Hepatocyte (in vitro differentiated cells): ENCODE results near the gene RNF125. TPM values are rescaled to one million over a fixed set of nuclear protein-coding genes. Genes with fewer than 3 reads are reported as not detected.
"Not testable (repeated sequence)": the region's sequence is repeated elsewhere in the genome, so short reads cannot be mapped to it uniquely, and the experiment has no call there.

Experiments
- DNase-seq: peaks from one replicate; pipeline ENCODE4 v3.0.0-alpha.2; 2016; ENCODE audit warnings: low spot score
- H2AFZ ChIP-seq: fragments of 200-600 bp; sonication (generic); 2 replicates; pipeline ENCODE4 v1.6.0; 2016; ENCODE audit warnings: antibody characterized with exemption, mild to moderate bottlenecking
- H3K27ac ChIP-seq: fragments of 200-600 bp; sonication (generic); 2 replicates; pipeline ENCODE4 v1.5.1; 2016; ENCODE audit warnings: mild to moderate bottlenecking
- H3K27me3 ChIP-seq: fragments of 200-600 bp; sonication (generic); 2 replicates; pipeline ENCODE4 v1.6.1; 2016
- H3K36me3 ChIP-seq: fragments of 200-600 bp; sonication (generic); replicated peaks from 2 replicates; pipeline ENCODE4 v1.5.1; 2016; ENCODE audit warnings: low read depth; ENCODE audit not compliant: insufficient read depth
- H3K4me1 ChIP-seq: fragments of 200-600 bp; sonication (generic); 2 replicates; pipeline ENCODE4 v1.5.1; 2016; ENCODE audit warnings: mild to moderate bottlenecking, moderate library complexity; ENCODE audit not compliant: insufficient read depth
- H3K4me2 ChIP-seq: fragments of 200-600 bp; sonication (generic); 2 replicates; pipeline ENCODE4 v1.6.0; 2016
- H3K4me3 ChIP-seq: fragments of 200-600 bp; sonication (generic); 2 replicates; pipeline ENCODE4 v1.5.1; 2016; ENCODE audit warnings: mild to moderate bottlenecking
- H3K79me2 ChIP-seq: fragments of 200-600 bp; sonication (generic); 2 replicates; pipeline ENCODE4 v1.6.0; 2017; ENCODE audit warnings: mild to moderate bottlenecking
- H3K9me2 ChIP-seq: fragments of 200-600 bp; sonication (generic); replicated peaks from 2 replicates; pipeline ENCODE4 v1.6.0; 2017; ENCODE audit warnings: mild to moderate bottlenecking; ENCODE audit not compliant: insufficient read depth
- H3K9me3 ChIP-seq: fragments of 200-600 bp; sonication (generic); 2 replicates; pipeline ENCODE4 v1.5.1; 2016; ENCODE audit warnings: low read depth, mild to moderate bottlenecking
- H4K20me1 ChIP-seq: fragments of 200-600 bp; sonication (generic); 2 replicates; pipeline ENCODE4 v1.6.0; 2016; ENCODE audit warnings: mild to moderate bottlenecking; ENCODE audit not compliant: insufficient read depth, poor library complexity, severe bottlenecking
- CTCF ChIP-seq: fragments of 200-600 bp; sonication (generic); IDR thresholded peaks from 2 replicates; pipeline ENCODE4 v1.5.1; 2016; ENCODE audit warnings: antibody characterized with exemption, mild to moderate bottlenecking; ENCODE audit not compliant: poor library complexity
- EZH2 ChIP-seq: fragments of 200-600 bp; sonication (generic); IDR thresholded peaks from 2 replicates; pipeline ENCODE4 v1.6.1; 2016; ENCODE audit warnings: antibody characterized with exemption, mild to moderate bottlenecking, borderline replicate concordance
- EZH2phosphoT487 ChIP-seq: fragments of 200-600 bp; sonication (generic); IDR thresholded peaks from one replicate; pipeline ENCODE4 v1.6.1; 2018; ENCODE audit warnings: antibody characterized with exemption, mild to moderate bottlenecking, low read depth, moderate library complexity; ENCODE audit not compliant: unreplicated experiment, severe bottlenecking
- WGBS: methylation state at CpG from one replicate; pipeline ENCODE4 v1.1.6; 2016; ENCODE audit warnings: low lambda C conversion rate; ENCODE audit errors: missing lambda C conversion rate; 5-methylcytosine and 5-hydroxymethylcytosine counted together
- polyA plus RNA-seq: library from polyadenylated mRNA; unstranded; fragments of >200 nt; fragmentation: Nextera tagmentation; extraction: Ambion mirVana; gene quantifications from 2 replicates; pipeline ENCODE4 v1.2.1, GENCODE V29; 2016
- total RNA-seq: library from RNA; depleted of rRNA; stranded (reverse); fragments of >200 nt; gene quantifications from 2 replicates; pipeline ENCODE4 v1.2.3, GENCODE V29; 2014

Gene RNF125
- total and polyA plus RNA-seq, 2 experiments from 2014 or later: 0.64 to 1.1 TPM

GRCh38 chr18:31996007-31996406, 22.6 kb upstream of the RNF125 start:
- Histone ChIP-seq H3K36me3 (no peaks in the 10 kb centered on the region), H3K4me1 (no peaks in the 10 kb centered on the region), H3K27ac (no peak overlapping the region), H4K20me1 (no peaks in the 10 kb centered on the region), H3K79me2 (no peaks in the 10 kb centered on the region), H3K9me3 (no peaks in the 10 kb centered on the region), H3K27me3 (no peaks in the 10 kb centered on the region), H2AFZ (no peak overlapping the region), H3K9me2 (no peaks in the 10 kb centered on the region), H3K4me3 (no peak overlapping the region), H3K4me2 (no peak overlapping the region)
- no peak for TF ChIP-seq EZH2
- TF ChIP-seq CTCF: no peak
- TF ChIP-seq EZH2phosphoT487: no peak
- WGBS: 84% methylated on average over 7 of the region's 7 CpGs
- no peak for DNase-seq

- no peaks in the 10 kb centered on the region for H3K9me3 ChIP-seq
- DNase-seq: no peak
- no peaks in the 10 kb centered on the region for H3K9me2 ChIP-seq
- 55% methylated on average over 4 of the region's 5 CpGs for WGBS
- no peaks in the 10 kb centered on the region for H3K27me3 ChIP-seq
- no peak overlapping the region for H3K4me3 ChIP-seq
- no peak for TF ChIP-seq EZH2phosphoT487
- no peak for TF ChIP-seq CTCF
- TF ChIP-seq EZH2: no peak
- H3K4me1 ChIP-seq: no peaks in the 10 kb centered on the region
- H2AFZ ChIP-seq: no peak overlapping the region
- no peaks in the 10 kb centered on the region for H3K36me3 ChIP-seq
- no peaks in the 10 kb centered on the region for H3K79me2 ChIP-seq
- H4K20me1 ChIP-seq: no peaks in the 10 kb centered on the region
- no peak overlapping the region for H3K4me2 ChIP-seq
- H3K27ac ChIP-seq: no peak overlapping the region
These were observed 19.7 kb upstream of the RNF125 start for GRCh38 chr18:31998880-31999412.

- H3K27ac ChIP-seq, H3K9me3 ChIP-seq, H3K27me3 ChIP-seq, H3K36me3 ChIP-seq, H3K4me3 ChIP-seq, H3K4me1 ChIP-seq, H3K4me2 ChIP-seq, H3K79me2 ChIP-seq, H4K20me1 ChIP-seq, H2AFZ ChIP-seq, DNase-seq, H3K9me2 ChIP-seq: not testable (repeated sequence)
- WGBS: 95% methylated on average over 7 of the region's 7 CpGs
These were observed 17.5 kb upstream of the RNF125 start for GRCh38 chr18:32001141-32001540.

- not testable (repeated sequence) for H3K9me2 ChIP-seq, H3K27ac ChIP-seq, H3K4me3 ChIP-seq, H3K9me3 ChIP-seq, H3K27me3 ChIP-seq, H4K20me1 ChIP-seq, H3K4me2 ChIP-seq, H2AFZ ChIP-seq, H3K79me2 ChIP-seq, H3K36me3 ChIP-seq, DNase-seq, H3K4me1 ChIP-seq
- 74% methylated on average over 2 of the region's 2 CpGs for WGBS
These were observed 14.8 kb upstream of the RNF125 start for GRCh38 chr18:32003822-32004221.
